Gastrocnemius medialis (tissue), 4 donors: ENCODE results near the gene LYPD6B. TPM values are rescaled to one million over a fixed set of nuclear protein-coding genes. Genes with fewer than 3 reads are reported as not detected.
A peak's percentile ranks its signal among the peaks of the same experiment; 100 is the strongest.

Source experiments
- ATAC-seq, 2 donors: fragments of 150-250 bp; one replicate each; pipeline ENCODE4 v1.9.1; 2016
- DNase-seq, 2 donors: peaks; one replicate each; pipeline ENCODE4 v3.0.0-alpha.2; 2019
- H3K27ac ChIP-seq, 4 donors: fragments of 200-600 bp; sonication (generic); 1 replicate in 1 of 4; 2 replicates in 3 of 4; pipeline ENCODE4 v1.5.1; 2016 to 2018; ENCODE audit warnings: mild to moderate bottlenecking in 2 of 4, moderate library complexity in 1 of 4
- H3K27me3 ChIP-seq, 3 donors: fragments of 200-600 bp; sonication (generic) in 2 of 3; 1 replicate in 1 of 3; 2 replicates in 2 of 3; pipeline versions ENCODE4 v1.5.1 to v1.6.0; 2016 to 2019; ENCODE audit warnings: mild to moderate bottlenecking in 1 of 3, moderate library complexity in 1 of 3
- H3K36me3 ChIP-seq, 2 donors: fragments of 200-600 bp; sonication (generic) in 1 of 2; one replicate each; pipeline ENCODE4 v1.5.1; 2017 to 2018
- H3K4me1 ChIP-seq, 2 donors: fragments of 200-600 bp; sonication (generic) in 1 of 2; one replicate each; pipeline ENCODE4 v1.5.1; 2016 to 2017; ENCODE audit warnings: mild to moderate bottlenecking in 2 of 2
- H3K4me3 ChIP-seq, 4 donors: fragments of 200-600 bp; sonication (generic) in 3 of 4; 1 replicate in 1 of 4; 2 replicates in 3 of 4; pipeline ENCODE4 v1.5.1; 2016 to 2019; ENCODE audit warnings: mild to moderate bottlenecking in 2 of 4
- H3K9me3 ChIP-seq, 3 donors: fragments of 200-600 bp; sonication (generic) in 2 of 3; 1 replicate in 1 of 3; 2 replicates in 2 of 3; pipeline ENCODE4 v1.5.1; 2016 to 2019
- POLR2A ChIP-seq, 2 donors: fragments of 450-650 bp; IDR thresholded peaks; one replicate each; pipeline ENCODE4 v1.6.1; 2017; ENCODE audit warnings: antibody characterized with exemption in 2 of 2, mild to moderate bottlenecking in 2 of 2, moderate library complexity in 2 of 2
- in situ Hi-C, 4 donors: fragments of 200-750 bp; cut with MboI; loops; one replicate each; pipeline versions ENCODE4 v1.15.0 to v1.8.0; 2017; ENCODE audit warnings: low sequenced_read_pairs in 4 of 4
- intact Hi-C: fragments of 100-400 bp; cut with DNase I; formaldehyde crosslinking; loops from one replicate; pipeline ENCODE4 v1.15.1; 2023; ENCODE audit warnings: low total_unique reads
- total RNA-seq, 4 donors: library from RNA; depleted of rRNA; stranded (reverse); fragments of >200 nt; gene quantifications; one replicate each; pipeline versions ENCODE4 v1.1.0 to v1.2.3, GENCODE V29; 2016
- TF ChIP-seq, protein P1 (sequence below), 5 experiments: fragments of 450-650 bp in 3 of 5; fragments of 200-600 bp in 2 of 5; sonication (generic) in 2 of 5; IDR thresholded peaks in 4 of 5; conservative IDR thresholded peaks in 1 of 5; 1 replicate in 4 of 5; 2 replicates in 1 of 5; pipeline ENCODE4 v1.5.1; 2016 to 2019; ENCODE audit warnings: antibody characterized with exemption in 5 of 5, mild to moderate bottlenecking in 3 of 5, moderate library complexity in 3 of 5

The LYPD6B gene
- total RNA-seq, 4 donors from 2014 or later = not detected

DNA sequence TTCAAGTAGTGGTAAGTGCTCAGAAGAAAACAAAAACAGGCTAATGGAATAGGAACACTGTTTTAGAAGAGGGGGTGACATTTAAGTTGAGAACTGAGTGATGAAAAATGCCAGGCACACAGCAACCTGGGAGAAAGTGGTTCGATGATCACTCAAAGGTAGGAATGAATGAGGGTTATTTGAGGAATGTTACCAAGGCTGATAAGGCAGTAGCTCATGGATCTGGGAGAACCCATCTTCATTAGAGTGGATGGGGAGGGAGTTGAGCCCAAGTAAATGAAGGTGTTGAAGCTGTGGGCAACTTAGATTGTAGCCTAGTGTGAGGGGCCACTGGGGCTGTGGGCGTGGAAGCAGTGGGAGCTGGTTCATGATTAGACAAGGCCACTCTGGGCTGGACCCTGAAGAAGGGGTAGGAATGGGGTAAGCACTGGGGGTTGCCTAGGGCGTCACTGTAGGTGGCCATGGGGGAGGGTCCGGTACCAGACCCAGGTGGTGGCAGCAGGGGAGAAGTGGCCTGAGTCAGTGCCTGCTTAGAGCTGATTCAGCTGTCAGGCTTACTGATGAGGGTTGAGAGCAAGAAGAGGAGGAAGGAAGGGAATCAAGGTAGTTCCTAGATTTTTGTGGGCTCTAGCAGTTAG lies 22.5 kb upstream of the LYPD6B start:
- ATAC-seq (no peak), DNase-seq (no peak)
- Histone ChIP-seq H3K4me1 (no peaks in the 10 kb centered on the region), H3K27me3 (no peaks in the 10 kb centered on the region), H3K36me3 (no peaks in the 10 kb centered on the region), H3K9me3 (no peaks in the 10 kb centered on the region), H3K4me3 (no peak overlapping the region), H3K27ac (no peak overlapping the region)
- TF ChIP-seq, protein P1, sequence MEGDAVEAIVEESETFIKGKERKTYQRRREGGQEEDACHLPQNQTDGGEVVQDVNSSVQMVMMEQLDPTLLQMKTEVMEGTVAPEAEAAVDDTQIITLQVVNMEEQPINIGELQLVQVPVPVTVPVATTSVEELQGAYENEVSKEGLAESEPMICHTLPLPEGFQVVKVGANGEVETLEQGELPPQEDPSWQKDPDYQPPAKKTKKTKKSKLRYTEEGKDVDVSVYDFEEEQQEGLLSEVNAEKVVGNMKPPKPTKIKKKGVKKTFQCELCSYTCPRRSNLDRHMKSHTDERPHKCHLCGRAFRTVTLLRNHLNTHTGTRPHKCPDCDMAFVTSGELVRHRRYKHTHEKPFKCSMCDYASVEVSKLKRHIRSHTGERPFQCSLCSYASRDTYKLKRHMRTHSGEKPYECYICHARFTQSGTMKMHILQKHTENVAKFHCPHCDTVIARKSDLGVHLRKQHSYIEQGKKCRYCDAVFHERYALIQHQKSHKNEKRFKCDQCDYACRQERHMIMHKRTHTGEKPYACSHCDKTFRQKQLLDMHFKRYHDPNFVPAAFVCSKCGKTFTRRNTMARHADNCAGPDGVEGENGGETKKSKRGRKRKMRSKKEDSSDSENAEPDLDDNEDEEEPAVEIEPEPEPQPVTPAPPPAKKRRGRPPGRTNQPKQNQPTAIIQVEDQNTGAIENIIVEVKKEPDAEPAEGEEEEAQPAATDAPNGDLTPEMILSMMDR (IDR thresholded peaks at IDR 0.05 in 4 of 5, conservative IDR thresholded peaks at IDR 0.05 in 1 of 5) = no peak
- TF ChIP-seq POLR2A (IDR thresholded peaks at IDR 0.05) = no peak
- intact Hi-C loops (no loop called here), in situ Hi-C loops (loop anchor here (5.0 to 10.0 kb wide), 3 partner anchors 546 to 551 kb away; no protein-coding TSS in a partner anchor)

DNA sequence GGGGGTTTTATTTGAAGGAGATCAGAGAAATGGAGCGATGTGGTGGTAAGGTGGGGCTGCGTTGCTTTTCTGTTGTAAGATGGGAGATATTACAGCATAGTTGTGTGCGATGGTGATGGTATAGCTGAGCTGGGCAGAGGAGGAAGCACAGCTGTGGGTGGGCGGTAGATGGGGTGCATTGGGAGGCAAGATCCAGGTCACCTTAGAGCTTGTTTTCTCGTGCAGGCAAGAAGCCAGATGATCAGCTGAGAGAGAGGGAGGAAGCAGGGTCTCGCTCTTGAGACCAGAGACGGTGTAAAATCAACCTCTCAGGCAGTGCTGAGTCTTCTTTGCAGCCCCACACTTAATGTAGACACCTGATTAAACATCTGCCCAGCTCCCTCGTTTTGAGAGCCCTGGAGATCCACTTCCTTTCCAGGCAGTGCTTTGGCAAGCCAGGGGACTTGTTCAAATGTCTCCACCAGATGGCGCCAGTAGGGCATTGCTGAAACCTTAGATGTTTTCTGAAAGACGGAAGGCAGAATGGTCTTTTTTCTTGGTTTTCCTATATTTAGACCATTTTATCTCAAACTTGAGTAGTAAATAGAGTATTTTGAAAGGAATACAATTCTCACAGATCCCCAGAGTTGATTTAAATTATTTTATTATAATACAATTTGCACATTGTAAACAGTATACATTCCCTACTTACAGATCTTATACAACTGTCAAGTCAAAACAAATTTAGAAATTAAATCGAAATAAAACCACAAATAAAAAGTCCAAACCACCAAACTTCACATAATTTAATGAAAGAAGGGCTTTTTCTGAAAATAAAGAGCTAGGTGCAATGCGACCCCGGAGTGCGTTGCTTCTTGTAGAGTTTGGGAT lies 21.1 kb upstream of the LYPD6B start:
- intact Hi-C loops = loop anchor here (1.0 kb wide), 1 partner anchor 544 kb away; no protein-coding TSS in a partner anchor
- in situ Hi-C loops = loop anchor here (5.0 to 10.0 kb wide), 3 partner anchors 545 to 550 kb away; no protein-coding TSS in a partner anchor

DNA sequence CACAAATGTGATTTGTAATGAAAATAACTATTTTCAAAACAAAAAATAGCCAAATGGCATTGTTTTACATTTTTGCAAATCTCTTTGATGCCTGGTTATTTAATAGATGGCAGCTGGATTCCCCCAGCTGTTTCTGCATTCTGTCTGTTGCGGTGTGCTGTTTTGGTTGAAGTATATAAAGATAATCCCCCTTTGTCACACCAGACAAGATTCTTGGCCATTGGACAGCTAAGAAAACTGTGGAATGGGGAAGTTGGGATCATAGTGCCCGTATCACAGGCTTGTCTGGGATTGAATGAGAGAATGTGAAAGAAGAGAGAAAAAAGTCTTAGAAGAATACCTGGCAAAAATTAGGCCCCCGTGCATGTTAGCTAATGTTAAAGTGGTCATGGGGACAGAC lies 19.5 kb upstream of the LYPD6B start:
- DNase-seq (no peak), ATAC-seq (no peak)
- H3K36me3 ChIP-seq = no peaks in the 10 kb centered on the region
- no peak overlapping the region for H3K27ac ChIP-seq
- no peaks in the 10 kb centered on the region for H3K27me3 ChIP-seq
- H3K4me1 ChIP-seq = no peaks in the 10 kb centered on the region
- TF ChIP-seq POLR2A (IDR thresholded peaks at IDR 0.05) = no peak
- TF ChIP-seq, protein P1 (IDR thresholded peaks at IDR 0.05 in 4 of 5, conservative IDR thresholded peaks at IDR 0.05 in 1 of 5) = no peak
- H3K4me3 ChIP-seq = no peak overlapping the region
- in situ Hi-C loops (loop anchor here (5.0 to 10.0 kb wide), 3 partner anchors 543 to 548 kb away; no protein-coding TSS in a partner anchor), intact Hi-C loops (no loop called here)
- H3K9me3 ChIP-seq = no peaks in the 10 kb centered on the region

More for the DNA sequence above, 21.1 kb upstream of the LYPD6B start:
- Histone ChIP-seq H3K27me3 (no peaks in the 10 kb centered on the region), H3K9me3 (no peaks in the 10 kb centered on the region), H3K36me3 (no peaks in the 10 kb centered on the region), H3K4me3 (no peak overlapping the region), H3K4me1 (no peaks in the 10 kb centered on the region), H3K27ac (no peak overlapping the region)
- TF ChIP-seq, protein P1 (IDR thresholded peaks at IDR 0.05 in 4 of 5, conservative IDR thresholded peaks at IDR 0.05 in 1 of 5) = peak; percentile 55 to 85 (median 61)
- no peak for TF ChIP-seq POLR2A (IDR thresholded peaks at IDR 0.05)
- DNase-seq = peak; percentile 32 to 42
- peak in 1 of 2 donors; percentile 53 for ATAC-seq

DNA sequence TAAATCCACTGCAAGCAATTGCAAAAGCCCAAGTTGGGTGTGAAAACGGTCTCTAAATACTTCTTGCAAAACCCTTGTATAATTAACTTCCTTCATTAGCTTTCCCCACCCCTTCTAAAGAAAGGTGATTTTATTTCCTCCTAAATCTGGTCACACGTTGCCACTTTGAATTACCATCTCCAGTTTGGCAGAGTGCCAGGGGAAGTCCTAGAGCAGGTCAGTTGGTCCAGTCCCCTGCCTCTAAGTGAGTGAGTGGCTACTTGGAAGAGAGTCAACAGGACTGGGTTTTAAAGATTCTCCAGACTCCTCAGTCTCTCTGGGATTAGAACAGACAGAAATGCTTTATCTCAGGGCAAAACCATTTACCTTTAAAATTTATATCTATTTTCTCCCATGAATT lies 18.7 kb upstream of the LYPD6B start:
- DNase-seq = no peak
- H3K36me3 ChIP-seq = no peaks in the 10 kb centered on the region
- no peaks in the 10 kb centered on the region for H3K27me3 ChIP-seq
- H3K4me1 ChIP-seq = no peaks in the 10 kb centered on the region
- no peak overlapping the region for H3K27ac ChIP-seq
- ATAC-seq = no peak
- in situ Hi-C loops (loop anchor here (5.0 to 10.0 kb wide), 3 partner anchors 543 to 548 kb away; no protein-coding TSS in a partner anchor), intact Hi-C loops (no loop called here)
- no peaks in the 10 kb centered on the region for H3K9me3 ChIP-seq
- no peak overlapping the region for H3K4me3 ChIP-seq
- TF ChIP-seq, protein P1 (IDR thresholded peaks at IDR 0.05 in 4 of 5, conservative IDR thresholded peaks at IDR 0.05 in 1 of 5) = no peak
- TF ChIP-seq POLR2A (IDR thresholded peaks at IDR 0.05) = no peak
